Measurements from ENCODE around the gene INSYN2B.

The INSYN2B gene

GRCh38 chr5:169997798-169998197, 17.5 kb upstream of the INSYN2B start:
- H3K4me3 ChIP-seq (replicated peaks; ENCODE audit: low read depth, low read length): no peak overlapping the region
- TF ChIP-seq, protein P1, sequence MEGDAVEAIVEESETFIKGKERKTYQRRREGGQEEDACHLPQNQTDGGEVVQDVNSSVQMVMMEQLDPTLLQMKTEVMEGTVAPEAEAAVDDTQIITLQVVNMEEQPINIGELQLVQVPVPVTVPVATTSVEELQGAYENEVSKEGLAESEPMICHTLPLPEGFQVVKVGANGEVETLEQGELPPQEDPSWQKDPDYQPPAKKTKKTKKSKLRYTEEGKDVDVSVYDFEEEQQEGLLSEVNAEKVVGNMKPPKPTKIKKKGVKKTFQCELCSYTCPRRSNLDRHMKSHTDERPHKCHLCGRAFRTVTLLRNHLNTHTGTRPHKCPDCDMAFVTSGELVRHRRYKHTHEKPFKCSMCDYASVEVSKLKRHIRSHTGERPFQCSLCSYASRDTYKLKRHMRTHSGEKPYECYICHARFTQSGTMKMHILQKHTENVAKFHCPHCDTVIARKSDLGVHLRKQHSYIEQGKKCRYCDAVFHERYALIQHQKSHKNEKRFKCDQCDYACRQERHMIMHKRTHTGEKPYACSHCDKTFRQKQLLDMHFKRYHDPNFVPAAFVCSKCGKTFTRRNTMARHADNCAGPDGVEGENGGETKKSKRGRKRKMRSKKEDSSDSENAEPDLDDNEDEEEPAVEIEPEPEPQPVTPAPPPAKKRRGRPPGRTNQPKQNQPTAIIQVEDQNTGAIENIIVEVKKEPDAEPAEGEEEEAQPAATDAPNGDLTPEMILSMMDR (IDR thresholded peaks at IDR 0.05; ENCODE audit: insufficient read depth, low read length, poor library complexity, severe bottlenecking): no peak
- no peak for DNase-seq (ENCODE audit: extremely low read depth, insufficient read length)
- H3K36me3 ChIP-seq (ENCODE audit: control insufficient read depth, insufficient read depth, low read length): peaks cover 13% of the 10 kb centered on the region
- H3K27me3 ChIP-seq (replicated peaks; ENCODE audit: control insufficient read depth, insufficient read depth, low read length): no peaks in the 10 kb centered on the region

GRCh38 chr5:169993485-169993790, 13.1 kb upstream of the INSYN2B start:
- Histone ChIP-seq H3K27me3 (replicated peaks; ENCODE audit: control insufficient read depth, insufficient read depth, low read length) (no peaks in the 10 kb centered on the region), H3K4me3 (replicated peaks; ENCODE audit: low read depth, low read length) (no peak overlapping the region), H3K36me3 (ENCODE audit: control insufficient read depth, insufficient read depth, low read length) (peaks cover 23% of the 10 kb centered on the region)
- no peak for DNase-seq (ENCODE audit: extremely low read depth, insufficient read length)
- TF ChIP-seq, protein P1 (IDR thresholded peaks at IDR 0.05; ENCODE audit: insufficient read depth, low read length, poor library complexity, severe bottlenecking): no peak

DNA sequence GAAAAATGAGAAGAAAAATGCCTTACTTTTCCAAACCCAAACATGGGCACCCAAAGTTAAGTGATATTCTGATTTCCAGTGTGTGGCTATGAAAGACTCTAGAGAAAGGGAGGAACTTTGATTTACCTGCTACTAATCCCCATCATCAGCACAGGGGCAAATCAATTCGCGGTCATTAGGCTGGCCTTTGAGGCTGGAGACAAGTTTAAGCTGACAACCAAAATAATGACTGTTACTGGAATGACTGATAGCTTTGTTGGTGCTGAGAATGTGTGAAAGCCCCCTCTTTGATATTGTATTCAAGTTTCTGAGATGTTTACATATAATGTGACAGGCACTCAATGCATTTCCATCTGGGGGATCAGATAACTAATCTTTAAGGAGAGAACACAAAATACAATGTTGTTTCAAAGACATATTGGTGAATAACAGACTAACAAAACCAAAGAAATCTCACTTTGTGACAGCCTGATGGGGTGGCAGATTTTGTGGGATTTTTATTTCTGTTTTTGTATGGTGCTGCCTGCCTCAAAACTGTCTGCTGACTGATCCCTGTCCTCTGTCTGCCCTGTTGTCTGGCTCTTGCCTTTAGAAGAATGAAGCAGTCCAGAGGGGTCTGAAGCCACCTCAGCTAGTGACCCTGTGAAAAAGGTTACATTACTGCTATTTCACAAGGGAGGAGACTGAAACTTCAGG, 12.6 kb upstream of the INSYN2B start:
- Histone ChIP-seq H3K4me3 (replicated peaks; ENCODE audit: low read depth, low read length) (no peak overlapping the region), H3K36me3 (ENCODE audit: control insufficient read depth, insufficient read depth, low read length) (peaks cover 24% of the 10 kb centered on the region), H3K27me3 (replicated peaks; ENCODE audit: control insufficient read depth, insufficient read depth, low read length) (no peaks in the 10 kb centered on the region)
- no peak for DNase-seq (ENCODE audit: extremely low read depth, insufficient read length)
- TF ChIP-seq, protein P1 (IDR thresholded peaks at IDR 0.05; ENCODE audit: insufficient read depth, low read length, poor library complexity, severe bottlenecking): no peak

DNA sequence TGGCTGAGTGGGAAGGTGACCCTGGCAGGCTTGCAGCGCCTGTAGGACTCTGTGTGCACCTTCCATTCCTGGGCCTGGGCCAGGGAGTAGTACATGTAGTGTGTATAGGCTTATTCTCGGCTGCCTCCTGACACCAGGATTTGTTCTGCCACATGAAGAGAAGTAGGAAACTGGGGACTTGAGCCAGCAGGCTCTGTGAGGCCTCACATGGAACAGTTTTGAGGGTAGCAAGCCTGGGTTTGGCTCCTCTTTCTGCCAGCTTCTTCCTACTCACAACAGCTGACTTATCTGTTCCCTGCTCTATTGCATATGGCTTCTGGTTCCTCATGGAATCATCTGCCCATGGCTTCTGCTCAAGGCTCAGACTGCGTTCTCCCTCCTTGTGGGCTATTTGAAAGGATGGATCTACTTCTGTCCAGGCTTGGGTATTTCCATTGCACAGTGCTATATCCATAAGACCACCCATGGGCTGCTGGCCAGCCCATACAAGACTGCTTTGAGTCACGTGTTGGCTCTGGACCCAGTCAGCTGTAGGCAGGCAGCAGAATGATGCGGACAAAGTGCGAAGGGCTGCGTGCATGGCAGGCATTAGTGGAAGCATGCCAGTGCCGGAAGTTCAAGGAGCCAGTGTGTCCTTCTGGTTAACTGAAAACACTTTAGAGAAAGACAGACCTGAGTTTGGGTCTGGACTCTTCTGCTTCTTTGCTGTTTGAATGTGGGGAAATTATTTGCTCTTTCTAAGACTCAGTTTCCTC, 11.0 kb upstream of the INSYN2B start:
- DNase-seq (ENCODE audit: extremely low read depth, insufficient read length): no peak
- H3K27me3 ChIP-seq (replicated peaks; ENCODE audit: control insufficient read depth, insufficient read depth, low read length): no peaks in the 10 kb centered on the region

DNA sequence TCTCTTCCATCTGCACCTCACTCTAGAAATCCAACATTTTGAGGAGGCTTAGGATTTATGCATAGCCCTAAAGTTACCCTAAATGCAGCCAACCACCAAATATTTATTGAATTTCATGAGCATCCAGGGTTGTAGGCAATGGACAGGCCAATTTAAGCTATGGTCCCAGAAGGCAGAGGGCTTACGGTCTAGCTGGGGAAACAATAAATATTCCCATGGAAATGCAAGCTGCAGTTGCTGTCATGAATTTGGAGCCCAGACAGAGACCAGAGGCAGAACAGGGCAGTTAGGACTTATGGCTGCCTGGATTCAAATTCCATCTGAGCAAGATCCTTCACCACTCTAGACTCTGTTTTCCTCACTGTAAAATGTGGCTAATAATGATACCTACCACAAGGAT, 9.1 kb upstream of the INSYN2B start:
- TF ChIP-seq, protein P1 (IDR thresholded peaks at IDR 0.05; ENCODE audit: insufficient read depth, low read length, poor library complexity, severe bottlenecking): no peak
- H3K36me3 ChIP-seq (ENCODE audit: control insufficient read depth, insufficient read depth, low read length): peaks cover 33% of the 10 kb centered on the region
- DNase-seq (ENCODE audit: extremely low read depth, insufficient read length): no peak
- no peaks in the 10 kb centered on the region for H3K27me3 ChIP-seq (replicated peaks; ENCODE audit: control insufficient read depth, insufficient read depth, low read length)
- no peak overlapping the region for H3K4me3 ChIP-seq (replicated peaks; ENCODE audit: low read depth, low read length)

More for the DNA sequence above, 11.0 kb upstream of the INSYN2B start:
- Histone ChIP-seq H3K36me3 (ENCODE audit: control insufficient read depth, insufficient read depth, low read length) (peaks cover 28% of the 10 kb centered on the region), H3K4me3 (replicated peaks; ENCODE audit: low read depth, low read length) (no peak overlapping the region)
- TF ChIP-seq, protein P1 (IDR thresholded peaks at IDR 0.05; ENCODE audit: insufficient read depth, low read length, poor library complexity, severe bottlenecking): no peak
